SU-DHL-6 (cell line): Measurements from ENCODE around the gene IPCEF1.

Experiments used
- EZH2phosphoT487 ChIP-seq: fragments of 200-600 bp; sonication (generic), shearing (Covaris generic); conservative IDR thresholded peaks from 2 replicates; pipeline ENCODE4 v1.6.1; 2018; ENCODE audit warnings: mild to moderate bottlenecking, antibody characterized with exemption, low read length, moderate library complexity, mixed read lengths
- TF ChIP-seq, protein P1 (sequence below): fragments of 200-600 bp; sonication (generic); IDR thresholded peaks from one replicate; pipeline ENCODE4 v1.5.1; 2017; ENCODE audit warnings: antibody characterized with exemption, mild to moderate bottlenecking, low read length, moderate library complexity; ENCODE audit not compliant: insufficient read depth, poor library complexity, severe bottlenecking

DNA sequence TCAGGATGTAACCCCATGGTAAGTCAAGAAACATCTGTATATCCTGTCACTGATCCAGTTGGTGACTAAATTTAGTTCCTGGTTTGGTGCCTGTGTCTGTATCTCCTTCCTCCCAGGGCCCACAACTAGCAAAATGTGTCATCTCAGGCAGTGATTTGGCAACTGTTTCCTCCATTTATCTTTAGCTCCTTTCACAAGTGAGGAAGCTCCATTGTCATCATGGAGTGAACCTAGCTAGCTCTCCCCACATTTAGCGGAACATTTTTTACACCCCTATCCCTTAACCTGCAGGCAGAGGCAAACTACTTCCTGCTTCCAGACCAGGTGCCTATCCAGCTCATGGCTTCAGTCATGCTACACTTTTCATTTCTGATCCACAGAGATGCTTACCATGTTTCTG is 99.5 kb downstream of the IPCEF1 start:
- TF ChIP-seq, protein P1, sequence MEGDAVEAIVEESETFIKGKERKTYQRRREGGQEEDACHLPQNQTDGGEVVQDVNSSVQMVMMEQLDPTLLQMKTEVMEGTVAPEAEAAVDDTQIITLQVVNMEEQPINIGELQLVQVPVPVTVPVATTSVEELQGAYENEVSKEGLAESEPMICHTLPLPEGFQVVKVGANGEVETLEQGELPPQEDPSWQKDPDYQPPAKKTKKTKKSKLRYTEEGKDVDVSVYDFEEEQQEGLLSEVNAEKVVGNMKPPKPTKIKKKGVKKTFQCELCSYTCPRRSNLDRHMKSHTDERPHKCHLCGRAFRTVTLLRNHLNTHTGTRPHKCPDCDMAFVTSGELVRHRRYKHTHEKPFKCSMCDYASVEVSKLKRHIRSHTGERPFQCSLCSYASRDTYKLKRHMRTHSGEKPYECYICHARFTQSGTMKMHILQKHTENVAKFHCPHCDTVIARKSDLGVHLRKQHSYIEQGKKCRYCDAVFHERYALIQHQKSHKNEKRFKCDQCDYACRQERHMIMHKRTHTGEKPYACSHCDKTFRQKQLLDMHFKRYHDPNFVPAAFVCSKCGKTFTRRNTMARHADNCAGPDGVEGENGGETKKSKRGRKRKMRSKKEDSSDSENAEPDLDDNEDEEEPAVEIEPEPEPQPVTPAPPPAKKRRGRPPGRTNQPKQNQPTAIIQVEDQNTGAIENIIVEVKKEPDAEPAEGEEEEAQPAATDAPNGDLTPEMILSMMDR = no peak
- TF ChIP-seq EZH2phosphoT487 = no peak
